ENCODE results near the gene RPL9.

GRCh38 chr4:39453738-39454137, 5.0 kb downstream of the RPL9 start:
- no peak for TF ChIP-seq CTCF (IDR thresholded peaks at IDR 0.05)
- TF ChIP-seq POLR2A (IDR thresholded peaks at IDR 0.05) = no peak

Data from esophagus squamous epithelium (tissue), 4 donors.